NCI-H2227 (cell line): Measurements from ENCODE around the gene NUP205.
"Not testable (repeated sequence)": the region's sequence is repeated elsewhere in the genome, so short reads cannot be mapped to it uniquely, and the experiment has no call there.

ENCODE experiments used
- DNase-seq: peaks from one replicate; lab custom pipeline; 2025; ENCODE audit not compliant: unreplicated experiment; lab: John Stamatoyannopoulos, UW

NUP205 gene

GRCh38 chr7:135665042-135665441 is 107.3 kb downstream of the NUP205 start:
- DNase-seq, result no peak

- DNase-seq, result no peak
Measured at GRCh38 chr7:135666156-135666555, 108.4 kb downstream of the NUP205 start.

GRCh38 chr7:135666846-135667245 is 109.1 kb downstream of the NUP205 start:
- no peak for DNase-seq

- DNase-seq, result not testable (repeated sequence)
Measured at GRCh38 chr7:135667626-135668025, 109.9 kb downstream of the NUP205 start.

- not testable (repeated sequence) for DNase-seq
Measured at GRCh38 chr7:135668852-135669395, 111.2 kb downstream of the NUP205 start.

GRCh38 chr7:135669774-135670173 is 112.1 kb downstream of the NUP205 start:
- DNase-seq, result no peak

- no peak for DNase-seq
Measured at GRCh38 chr7:135670179-135670578, 112.5 kb downstream of the NUP205 start.

GRCh38 chr7:135672560-135673359 is 115.0 kb downstream of the NUP205 start:
- peak; percentile 74 for DNase-seq

GRCh38 chr7:135673360-135673706 is 115.6 kb downstream of the NUP205 start:
- no peak for DNase-seq

- no peak for DNase-seq
Measured at GRCh38 chr7:135678612-135679575, 121.2 kb downstream of the NUP205 start.

- no peak for DNase-seq
Measured at GRCh38 chr7:135681762-135682161, 124.0 kb downstream of the NUP205 start.

- no peak for DNase-seq
Measured at GRCh38 chr7:135682191-135682590, 124.5 kb downstream of the NUP205 start.

- DNase-seq, result no peak
Measured at GRCh38 chr7:135683609-135684008, 125.9 kb downstream of the NUP205 start.

- DNase-seq, result no peak
Measured at GRCh38 chr7:135684136-135684535, 126.4 kb downstream of the NUP205 start.

GRCh38 chr7:135684699-135685098 is 127.0 kb downstream of the NUP205 start:
- no peak for DNase-seq

- DNase-seq, result no peak
Measured at GRCh38 chr7:135685306-135686084, 127.8 kb downstream of the NUP205 start.

- no peak for DNase-seq
Measured at GRCh38 chr7:135687466-135687865, 129.7 kb downstream of the NUP205 start.

GRCh38 chr7:135690566-135690965 is 132.8 kb downstream of the NUP205 start:
- DNase-seq, result no peak

GRCh38 chr7:135692055-135692454 is 134.3 kb downstream of the NUP205 start:
- no peak for DNase-seq

GRCh38 chr7:135692606-135693005 is 134.9 kb downstream of the NUP205 start:
- DNase-seq, result not testable (repeated sequence)

GRCh38 chr7:135693558-135693957 is 135.8 kb downstream of the NUP205 start:
- DNase-seq, result no peak
